HepG2 (cell line): ENCODE results near the gene GNAI2. TPM values are rescaled to one million over a fixed set of nuclear protein-coding genes. Genes with fewer than 3 reads are reported as not detected.

Experiments used
- DPF2 ChIP-seq: sonication (generic); formaldehyde crosslinking; IDR thresholded peaks from 2 replicates; pipeline ENCODE4 v1.4.0; 2020; ENCODE audit warnings: mild to moderate bottlenecking, low read depth, missing genetic modification reagents, borderline replicate concordance
- ETV5 ChIP-seq: IDR thresholded peaks from 2 replicates; pipeline ENCODE4 v1.6.1; 2018; ENCODE audit warnings: missing biosample characterization, missing genetic modification reagents, inconsistent platforms, borderline replicate concordance
- FOXK2 ChIP-seq: fragments of 450-650 bp; IDR thresholded peaks from 2 replicates; pipeline ENCODE4 v1.6.1; 2016
- KLF12 ChIP-seq: sonication (generic); formaldehyde crosslinking; IDR thresholded peaks from 2 replicates; pipeline ENCODE4 v1.4.0; 2020; ENCODE audit warnings: missing genetic modification reagents, borderline replicate concordance
- MIER3 ChIP-seq: IDR thresholded peaks from 2 replicates; pipeline ENCODE4 v1.6.1; 2016; ENCODE audit warnings: missing compliant biosample characterization, borderline replicate concordance
- PHF8 ChIP-seq: sonication (generic); formaldehyde crosslinking; IDR thresholded peaks from 2 replicates; pipeline ENCODE4 v1.5.0; 2020; ENCODE audit warnings: missing genetic modification reagents
- PITX1 ChIP-seq: sonication (generic); formaldehyde crosslinking; IDR thresholded peaks from 2 replicates; pipeline ENCODE4 v1.5.1; 2020; ENCODE audit warnings: mild to moderate bottlenecking, missing genetic modification reagents
- PPARG ChIP-seq: conservative IDR thresholded peaks from 2 replicates; pipeline ENCODE4 v1.6.1; 2016; ENCODE audit warnings: missing biosample characterization, missing genetic modification reagents
- RELA ChIP-seq: sonication (generic); formaldehyde crosslinking; IDR thresholded peaks from 2 replicates; pipeline ENCODE4 v1.4.0; 2020; ENCODE audit warnings: missing genetic modification reagents
- RNF219 ChIP-seq: sonication (generic); formaldehyde crosslinking; IDR thresholded peaks from 2 replicates; pipeline ENCODE4 v1.5.0; 2020; ENCODE audit warnings: mild to moderate bottlenecking, missing genetic modification reagents
- RORA ChIP-seq: sonication (generic); formaldehyde crosslinking; IDR thresholded peaks from 2 replicates; pipeline ENCODE4 v1.5.0; 2020; ENCODE audit warnings: mild to moderate bottlenecking, missing genetic modification reagents, moderate library complexity
- RXRA ChIP-seq: sonication (generic); formaldehyde crosslinking; IDR thresholded peaks from 2 replicates; pipeline ENCODE4 v1.5.1; 2020; ENCODE audit warnings: missing genetic modification reagents
- SETDB1 ChIP-seq: sonication (generic); formaldehyde crosslinking; IDR thresholded peaks from 2 replicates; pipeline ENCODE4 v1.5.1; 2020; ENCODE audit warnings: missing genetic modification reagents, mild to moderate bottlenecking, borderline replicate concordance
- SP140L ChIP-seq: sonication (generic); formaldehyde crosslinking; IDR thresholded peaks from 2 replicates; pipeline ENCODE4 v1.4.0; 2020; ENCODE audit warnings: missing genetic modification reagents, borderline replicate concordance
- SRF ChIP-seq: IDR thresholded peaks from 2 replicates; pipeline ENCODE4 v1.6.1; 2011; ENCODE audit warnings: mild to moderate bottlenecking, low read depth, low read length, moderate library complexity
- TEAD3 ChIP-seq: optimal IDR thresholded peaks from 2 replicates; pipeline ENCODE3; 2016; ENCODE audit warnings: borderline replicate concordance
- U2AF1 ChIP-seq: fragments of 200-400 bp; formaldehyde crosslinking; optimal IDR thresholded peaks from 2 replicates; pipeline ENCODE3; 2017; ENCODE audit warnings: mild to moderate bottlenecking, low read depth, low read length
- WIZ ChIP-seq: sonication (generic); formaldehyde crosslinking; IDR thresholded peaks from 2 replicates; pipeline ENCODE4 v1.5.1; 2020; ENCODE audit warnings: mild to moderate bottlenecking, missing genetic modification reagents
- ZBTB10 ChIP-seq: sonication (generic); formaldehyde crosslinking; IDR thresholded peaks from 2 replicates; pipeline ENCODE4 v1.4.0; 2020; ENCODE audit warnings: missing genetic modification reagents, borderline replicate concordance
- ZNF143 ChIP-seq: sonication (generic); formaldehyde crosslinking; IDR thresholded peaks from 2 replicates; pipeline ENCODE4 v1.4.0; 2020; ENCODE audit warnings: missing genetic modification reagents
- ZNF235 ChIP-seq: sonication (generic); formaldehyde crosslinking; IDR thresholded peaks from 2 replicates; pipeline ENCODE4 v1.8.1; 2023; ENCODE audit warnings: mild to moderate bottlenecking, missing genetic modification reagents, borderline replicate concordance
- ZNF292 ChIP-seq: sonication (generic); formaldehyde crosslinking; IDR thresholded peaks from 2 replicates; pipeline ENCODE4 v1.8.1; 2022; ENCODE audit warnings: mild to moderate bottlenecking, low read depth, missing genetic modification reagents, borderline replicate concordance
- ZNF335 ChIP-seq: sonication (generic); formaldehyde crosslinking; IDR thresholded peaks from 2 replicates; pipeline ENCODE4 v1.4.0; 2020; ENCODE audit warnings: missing genetic modification reagents
- ZNF44 ChIP-seq: sonication (generic); formaldehyde crosslinking; IDR thresholded peaks from 2 replicates; pipeline ENCODE4 v1.5.1; 2020; ENCODE audit warnings: mild to moderate bottlenecking, missing genetic modification reagents
- ZNF547 ChIP-seq: sonication (generic); formaldehyde crosslinking; IDR thresholded peaks from 2 replicates; pipeline ENCODE4 v1.5.1; 2020; ENCODE audit warnings: mild to moderate bottlenecking, missing genetic modification reagents
- ZNF557 ChIP-seq: sonication (generic); formaldehyde crosslinking; IDR thresholded peaks from 2 replicates; pipeline ENCODE4 v1.4.0; 2020; ENCODE audit warnings: missing genetic modification reagents
- ZNF562 ChIP-seq: sonication (generic); formaldehyde crosslinking; IDR thresholded peaks from 2 replicates; pipeline ENCODE4 v1.8.0; 2022; ENCODE audit warnings: missing genetic modification reagents, borderline replicate concordance
- ZNF850 ChIP-seq: sonication (generic); formaldehyde crosslinking; conservative IDR thresholded peaks from 2 replicates; pipeline ENCODE4 v1.9.0; 2021; ENCODE audit warnings: mild to moderate bottlenecking, missing genetic modification reagents
- polyA plus RNA-seq, 8 experiments: library from polyadenylated mRNA; depleted of rRNA in 3 of 8; stranded (reverse) in 7 of 8; unstranded in 1 of 8; fragments of >200 nt; fragmentation: Illumina TruSeq in 4 of 8; extraction: Trizol in 4 of 8; gene quantifications; 2 replicates each; pipeline versions ENCODE4 v1.2.1 to v1.2.3, GENCODE V29; 2011 to 2016; ENCODE audit warnings: low read depth in 4 of 8, missing spikeins in 1 of 8, mixed read lengths in 1 of 8; ENCODE audit not compliant: insufficient read depth in 1 of 8
- total RNA-seq, 5 experiments: library from RNA; depleted of rRNA; stranded (reverse); fragments of >200 nt; fragmentation: Illumina TruSeq; extraction: Trizol; gene quantifications; 2 replicates each; pipeline ENCODE4 v1.2.3, GENCODE V29; 2016; ENCODE audit warnings: low read depth in 1 of 5

The GNAI2 gene
- total and polyA plus RNA-seq, 2 of the 13 experiments (the other 11 are each of a cell fraction or from before 2014, with no cell fraction given), result 51.1 to 66.2 TPM

- TF ChIP-seq RXRA (CRISPR knock-in tag) (peak; percentile 90), RNF219 (CRISPR knock-in tag) (peak; percentile 86; the same call in 1 of the 2 replicates), SP140L (CRISPR knock-in tag) (no peak), ZNF850 (CRISPR knock-in tag) (no peak; the same call in 1 of the 2 replicates), DPF2 (CRISPR knock-in tag) (peak; percentile 81), ETV5 (CRISPR knock-in tag) (peak; percentile 65), ZNF292 (CRISPR knock-in tag) (peak; percentile 91), RORA (CRISPR knock-in tag) (no peak), PHF8 (CRISPR knock-in tag) (peak; percentile 58), SETDB1 (CRISPR knock-in tag) (no peak), ZNF44 (CRISPR knock-in tag) (no peak), ZNF235 (CRISPR knock-in tag) (no peak), FOXK2 (peak; percentile 87), ZNF547 (peak; percentile 47; the same call in 1 of the 2 replicates), ZNF562 (CRISPR knock-in tag) (no peak), ZNF143 (no peak; the same call in none of the 2 replicates), SRF (no peak), WIZ (CRISPR knock-in tag) (0 out of 2 replicates have a peak, but pooled peaks have one; percentile 46), PITX1 (peak; percentile 82), ZBTB10 (CRISPR knock-in tag) (no peak), ZNF557 (CRISPR knock-in tag) (no peak), ZNF335 (CRISPR knock-in tag) (no peak), RELA (CRISPR knock-in tag) (no peak), PPARG (CRISPR knock-in tag) (peak; percentile 63; the same call in 1 of the 2 replicates), U2AF1 (peak; percentile 70), KLF12 (CRISPR knock-in tag) (no peak), TEAD3 (CRISPR knock-in tag) (peak; percentile 17), MIER3 (peak; percentile 70)
Observed at GRCh38 chr3:50195501-50196252, 40.3 kb upstream of the GNAI2 start (continued).
